Measurements from ENCODE around the gene PCAT6. TPM values are rescaled to one million over a fixed set of nuclear protein-coding genes. Genes with fewer than 3 reads are reported as not detected.

PCAT6 gene
- total RNA-seq (2014; rRNA removed; shearing (Covaris generic)) = not detected in 2 replicates

DNA sequence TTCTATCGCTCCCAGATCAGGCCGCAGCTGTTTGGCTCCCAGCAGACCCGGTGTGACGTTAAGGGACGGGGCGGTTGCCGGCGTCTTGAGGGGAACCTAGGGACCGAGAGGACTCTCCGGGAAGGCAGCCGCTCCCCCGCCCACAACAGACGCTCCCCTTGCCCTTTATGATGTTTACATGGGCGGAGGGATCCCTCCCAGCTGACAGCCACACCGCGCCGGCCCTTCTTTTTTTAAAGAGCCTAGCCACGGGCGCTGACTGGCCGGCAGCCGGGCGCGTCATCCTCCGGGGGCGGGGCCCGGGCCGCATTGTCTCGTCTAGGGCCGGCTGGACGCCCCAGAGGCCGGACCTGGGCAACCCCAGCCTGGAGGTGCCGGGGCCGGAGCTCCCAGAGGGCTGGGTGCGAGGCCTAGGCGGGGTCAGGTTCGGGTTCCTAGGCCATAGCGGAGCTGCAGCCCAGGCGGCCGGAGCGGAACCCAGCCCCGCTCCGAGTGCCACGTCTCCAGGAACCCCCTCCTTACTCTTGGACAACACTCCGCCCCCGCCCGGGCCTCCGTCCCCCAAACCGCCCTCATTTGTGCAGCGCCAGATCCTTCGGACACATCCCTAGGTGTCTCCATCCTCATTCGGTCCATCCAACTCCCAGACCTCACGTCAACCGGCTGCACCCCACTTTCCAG is at the start of gene PCAT6:
PCAT6 (plus strand) TSS at position 340 of the 681 bp plus-strand sequence.

DNA sequence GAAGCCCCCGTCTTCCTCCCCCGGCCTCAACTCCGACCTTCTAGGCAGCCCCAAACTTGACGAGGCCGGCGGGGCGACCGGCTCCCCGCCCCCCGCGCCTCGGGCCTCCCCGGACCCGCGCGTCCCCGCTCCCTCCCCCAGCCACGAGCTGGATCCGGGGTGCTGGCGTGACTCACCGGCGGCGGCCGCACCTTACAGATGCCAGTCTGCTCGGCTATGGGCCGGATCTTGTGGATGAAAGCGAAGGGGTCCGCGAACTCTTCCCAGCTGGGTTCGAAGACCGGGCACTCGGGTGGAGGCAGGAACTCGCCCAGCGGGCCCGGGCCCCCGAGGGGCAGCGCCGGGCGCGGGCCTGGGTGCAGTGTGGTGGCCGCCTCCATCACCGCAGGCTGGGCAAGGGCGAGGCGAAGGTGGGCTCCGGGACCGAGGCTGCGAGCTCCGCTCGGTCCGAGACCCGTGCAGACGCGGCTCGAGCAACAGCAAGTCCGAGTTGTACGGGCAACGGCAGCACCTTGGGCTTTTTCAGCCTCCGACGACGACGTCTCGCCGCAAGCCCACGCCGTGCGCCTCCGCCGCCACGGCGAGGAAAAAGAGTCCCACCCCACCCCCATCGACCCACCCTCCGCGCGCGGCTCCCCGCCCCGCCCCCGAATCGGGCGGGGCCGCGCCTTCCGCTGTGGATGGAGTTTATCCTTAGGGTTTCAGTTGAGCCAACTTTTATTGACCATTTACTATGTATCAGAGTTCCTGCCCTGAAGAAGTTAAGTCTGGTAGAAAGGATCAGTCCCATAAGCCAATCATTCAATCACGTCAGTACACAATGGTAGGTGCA is 2.6 kb upstream of the PCAT6 start, which contains the start of gene KDM5B:
KDM5B (minus strand) TSS at position 496 of the 832 bp plus-strand sequence; CDS start at position 380, 116 bp downstream.

Small RNA genes lying within 50 kb of the gene (small RNA-seq; reads per million reads assigned to genes)
- not detected for gene AC098934.3

Other genes with a start within 250 kb of the PCAT6 start
- not detected in 2 replicates for gene SYT2, start 100.5 kb upstream of the PCAT6 start, total RNA-seq (2014; rRNA removed; shearing (Covaris generic))
- gene KDM5B, start 2.5 kb upstream of the PCAT6 start, total RNA-seq (2014; rRNA removed; shearing (Covaris generic)) = 65.3 and 68.1 TPM in 2 replicates
- gene RABIF, start 78.2 kb downstream of the PCAT6 start, total RNA-seq (2014; rRNA removed; shearing (Covaris generic)) = 5.5 and 7.5 TPM in 2 replicates
- gene KLHL12, start 116.3 kb downstream of the PCAT6 start, total RNA-seq (2014; rRNA removed; shearing (Covaris generic)) = 31.4 and 33.0 TPM in 2 replicates
- 159 and 161 TPM in 2 replicates for gene ADIPOR1, start 147.4 kb downstream of the PCAT6 start, total RNA-seq (2014; rRNA removed; shearing (Covaris generic))
- gene CYB5R1, start 156.3 kb downstream of the PCAT6 start, total RNA-seq (2014; rRNA removed; shearing (Covaris generic)) = 25.3 and 32.5 TPM in 2 replicates
- 96.8 and 102 TPM in 2 replicates for gene TMEM183A, start 196.4 kb downstream of the PCAT6 start, total RNA-seq (2014; rRNA removed; shearing (Covaris generic))
- 2.3 and 3.5 TPM in 2 replicates for gene PPFIA4, start 215.5 kb downstream of the PCAT6 start, total RNA-seq (2014; rRNA removed; shearing (Covaris generic))

Data from A375 (cell line).